K562 (cell line): Measurements from ENCODE around the gene HRAS. TPM values are rescaled to one million over a fixed set of nuclear protein-coding genes. Genes with fewer than 3 reads are reported as not detected.

Source experiments
- ATAC-seq: fragments of 200-7000 bp; cut with Tn5 transposase; 3 replicates; pipeline ENCODE4 v1.9.1; 2020; ENCODE audit warnings: moderate library complexity
- BruUV-seq: library from RNA; stranded (reverse); fragments of 400-500 nt; replicated peaks from 2 replicates; lab custom pipeline; 2021; lab: Mats Ljungman, UMichigan
- CTCF ChIA-PET: fragments of 300-600 bp; formaldehyde crosslinking; extraction: SDS; loops from one replicate; lab custom pipeline; 2021; ENCODE audit warnings: low intra/inter-chr PET ratio; lab: Yijun Ruan, JAX
- POLR2A ChIA-PET: fragments of 300-600, 350-650 bp; sonication (Branson Sonifier 250); formaldehyde crosslinking; extraction: SDS; loops from one replicate; lab custom pipeline; 2021; ENCODE audit warnings: antibody characterized with exemption, inconsistent platforms; lab: Yijun Ruan, JAX
- DNase-seq, 4 experiments: peaks; one replicate each; pipeline versions ENCODE4 v3.0.0 to v3.0.0-alpha.2; 2011 to 2018; ENCODE audit warnings: low spot score in 3 of 4, mixed read lengths in 3 of 4; ENCODE audit errors: extremely low read depth in 1 of 4
- FAIRE-seq: peaks from 2 replicates; lab custom pipeline; 2011; peaks lifted over from hg19 to GRCh38; lab: Jason Lieb, UNC
- H2AFZ ChIP-seq: 2 replicates; pipeline ENCODE4 v1.6.0; 2011; ENCODE audit warnings: low read depth, low read length, control low read depth, inconsistent platforms
- H3K27ac ChIP-seq: fragments of 200-600 bp; 3 replicates; pipeline ENCODE4 v1.8.0; 2011; ENCODE audit warnings: low read depth, mild to moderate bottlenecking, control low read depth, inconsistent platforms, low read length, moderate library complexity, mixed read lengths; ENCODE audit errors: extremely low read depth
- H3K27me3 ChIP-seq, 2 experiments: fragments of 300-600 bp in 1 of 2; 2 replicates in 1 of 2; 3 replicates in 1 of 2; pipeline versions ENCODE4 v1.6.0 to v1.8.0; 2011; ENCODE audit warnings: inconsistent platforms in 2 of 2, low read length in 2 of 2, mild to moderate bottlenecking in 1 of 2, mixed read lengths in 1 of 2, moderate library complexity in 1 of 2; ENCODE audit not compliant: control insufficient read depth in 2 of 2, insufficient read depth in 2 of 2
- H3K36me3 ChIP-seq: fragments of 300-600 bp; 3 replicates; pipeline ENCODE4 v1.8.0; 2011; ENCODE audit warnings: mild to moderate bottlenecking, low read length, inconsistent platforms; ENCODE audit not compliant: control insufficient read depth, insufficient read depth
- H3K4me1 ChIP-seq, 2 experiments: fragments of 200-600 bp in 1 of 2; replicated peaks in 1 of 2; 2 replicates in 1 of 2; 3 replicates in 1 of 2; pipeline versions ENCODE4 v1.5.1 to v1.8.0; 2011; ENCODE audit warnings: inconsistent platforms in 2 of 2, low read length in 2 of 2, mild to moderate bottlenecking in 1 of 2, mixed read lengths in 1 of 2, moderate library complexity in 1 of 2; ENCODE audit not compliant: control insufficient read depth in 2 of 2, insufficient read depth in 2 of 2
- H3K4me2 ChIP-seq: 2 replicates; pipeline ENCODE4 v1.6.1; 2011; ENCODE audit warnings: low read length, control low read depth, inconsistent platforms, mixed read lengths; ENCODE audit not compliant: insufficient read depth
- H3K4me3 ChIP-seq: fragments of 200-600 bp; sonication (generic), shearing (Covaris generic); 2 replicates; pipeline ENCODE4 v1.5.1; 2016; ENCODE audit warnings: control low read depth, inconsistent platforms
- H3K79me2 ChIP-seq: fragments of 200-600 bp; 3 replicates; pipeline ENCODE4 v1.8.0; 2011; ENCODE audit warnings: low read length, inconsistent platforms; ENCODE audit not compliant: control insufficient read depth, insufficient read depth
- H3K9ac ChIP-seq, 2 experiments: 2 replicates each; pipeline versions ENCODE4 v1.6.0 to v1.6.1; 2011; ENCODE audit warnings: low read depth in 2 of 2, low read length in 2 of 2, control low read depth in 1 of 2, inconsistent platforms in 1 of 2, mild to moderate bottlenecking in 1 of 2, mixed read lengths in 1 of 2; ENCODE audit not compliant: insufficient read depth in 1 of 2
- H3K9me1 ChIP-seq: one replicate; pipeline ENCODE4 v1.6.0; 2011; ENCODE audit warnings: inconsistent platforms, mild to moderate bottlenecking, low read length, moderate library complexity; ENCODE audit not compliant: control insufficient read depth, insufficient read depth
- H3K9me3 ChIP-seq: replicated peaks from 2 replicates; pipeline ENCODE4 v1.5.1; 2011; ENCODE audit warnings: low read depth, low read length, inconsistent platforms; ENCODE audit not compliant: control insufficient read depth, insufficient read depth
- H4K20me1 ChIP-seq: replicated peaks from 2 replicates; pipeline ENCODE4 v1.6.1; 2011; ENCODE audit warnings: low read length, inconsistent platforms, mixed read lengths; ENCODE audit not compliant: control insufficient read depth, insufficient read depth
- DMBX1 ChIP-seq: fragments of 250-450 bp; sonication (Bioruptor Pico); IDR thresholded peaks from 2 replicates; pipeline ENCODE4 v1.8.0; 2022; ENCODE audit warnings: inconsistent platforms, mild to moderate bottlenecking, moderate library complexity, borderline replicate concordance
- E2F8 ChIP-seq: fragments of 450-650 bp; IDR thresholded peaks from 2 replicates; pipeline ENCODE4 v1.7.1; 2018; ENCODE audit warnings: mild to moderate bottlenecking, low read depth; ENCODE audit not compliant: partially characterized antibody
- EGR1 ChIP-seq: fragments of 450-650 bp; conservative IDR thresholded peaks from 2 replicates; pipeline ENCODE4 v1.6.1; 2017; ENCODE audit warnings: mild to moderate bottlenecking
- ESRRA ChIP-seq: fragments of 450-650 bp; IDR thresholded peaks from 2 replicates; pipeline ENCODE4 v1.6.1; 2014; ENCODE audit warnings: low read depth, mild to moderate bottlenecking, moderate library complexity, borderline replicate concordance
- FOS ChIP-seq: IDR thresholded peaks from 3 replicates; pipeline ENCODE4 v1.6.1; 2011; ENCODE audit not compliant: insufficient read length; ENCODE audit errors: extremely low read depth
- FOXO4 ChIP-seq: fragments of 450-650 bp; formaldehyde crosslinking; IDR thresholded peaks from 2 replicates; pipeline ENCODE4 v1.4.0; 2020; ENCODE audit warnings: mild to moderate bottlenecking, moderate library complexity
- FOXP4 ChIP-seq: sonication (generic); formaldehyde crosslinking; IDR thresholded peaks from 2 replicates; pipeline ENCODE4 v1.8.0; 2022; ENCODE audit warnings: mild to moderate bottlenecking, missing genetic modification reagents, borderline replicate concordance
- HLTF ChIP-seq: fragments of 450-650 bp; IDR thresholded peaks from 2 replicates; pipeline ENCODE4 v1.6.1; 2016
- HMG20B ChIP-seq: fragments of 250-450 bp; sonication (Bioruptor Pico); IDR thresholded peaks from 2 replicates; pipeline ENCODE4 v1.5.0; 2021; ENCODE audit warnings: mild to moderate bottlenecking
- KAT8 ChIP-seq: fragments of 450-650 bp; IDR thresholded peaks from 2 replicates; pipeline ENCODE4 v1.6.1; 2016; ENCODE audit warnings: low read depth, mild to moderate bottlenecking
- PCBP1 ChIP-seq: fragments of 200-400 bp; formaldehyde crosslinking; IDR thresholded peaks from 2 replicates; pipeline ENCODE4 v1.6.1; 2018; ENCODE audit warnings: mild to moderate bottlenecking, low read depth, low read length; ENCODE audit not compliant: poor library complexity, severe bottlenecking
- ZBTB33 ChIP-seq: sonication (generic); formaldehyde crosslinking; IDR thresholded peaks from 2 replicates; pipeline ENCODE4 v1.8.1; 2023; ENCODE audit warnings: mild to moderate bottlenecking, missing genetic modification reagents
- ZC3H11A ChIP-seq: IDR thresholded peaks from 2 replicates; pipeline ENCODE4 v1.6.1; 2012; ENCODE audit warnings: low read depth, low read length, improper control_type of control experiment
- WGBS: fragments of 100-300 bp; shearing (Covaris generic); methylation state at CpG from one replicate; pipeline ENCODE4 v1.1.6; 2016; ENCODE audit warnings: low coverage, mixed read lengths; ENCODE audit not compliant: insufficient coverage; ENCODE audit errors: missing lambda C conversion rate; 5-methylcytosine and 5-hydroxymethylcytosine counted together
- in situ Hi-C: fragments of 300-500 bp; cut with MboI; formaldehyde crosslinking; loops from 4 replicates; pipeline ENCODE4 v1.15.0; 2018; ENCODE audit warnings: inconsistent platforms, mixed read lengths
- intact Hi-C: fragments of 100-400 bp; cut with micrococcal nuclease; formaldehyde crosslinking; loops from 2 replicates; pipeline ENCODE4 v1.14.2; 2022
- polyA plus RNA-seq, 8 experiments: library from polyadenylated mRNA; depleted of rRNA in 4 of 8; stranded (reverse) in 5 of 8; unstranded in 3 of 8; fragments of >200 nt; fragmentation: Nextera tagmentation in 2 of 8; fragmentation: Illumina TruSeq in 1 of 8; extraction: Ambion mirVana in 2 of 8; extraction: Trizol in 1 of 8; gene quantifications; 2 replicates each; pipeline versions ENCODE4 v1.2.1 to v1.2.3, GENCODE V29; 2011 to 2014; ENCODE audit warnings: inconsistent platforms in 1 of 8, missing spikeins in 1 of 8
- total RNA-seq, 7 experiments: library from RNA; depleted of rRNA in 6 of 7; stranded (reverse); fragments of >200 nt in 6 of 7; fragmentation: Illumina TruSeq in 2 of 7; extraction: Trizol in 2 of 7; gene quantifications; 2 replicates each; pipeline versions ENCODE4 v1.2.1 to v1.2.3, GENCODE V29; 2011 to 2021; ENCODE audit warnings: low replicate concordance in 1 of 7

HRAS gene
- total and polyA plus RNA-seq, 9 of the 15 experiments (the other 6 are each of a cell fraction or from before 2014, with no cell fraction given), result 2.8 to 73.5 (median 29.6) TPM

GRCh38 chr11:559712-560304, 24.4 kb upstream of the HRAS start:
- ATAC-seq, result peak; percentile 38
- Histone ChIP-seq H3K36me3 (peaks cover 23% of the 10 kb centered on the region; the same call in 1 of the 3 replicates), H3K9ac (peak overlapping the region; percentile 81 to 96), H3K27ac (peak overlapping the region; percentile 89), H2AFZ (peak overlapping the region; percentile 84; the same call in 1 of the 2 replicates), H4K20me1 (0 out of 2 replicates have a peak, but pooled peaks cover 5% of the 10 kb centered on the region), H3K4me1 (peaks cover 19 to 91% of the 10 kb centered on the region in 2 experiments), H3K4me3 (peak overlapping the region; percentile 95), H3K27me3 (no peaks in the 10 kb centered on the region), H3K79me2 (peaks cover 24% of the 10 kb centered on the region), H3K9me1 (peaks cover 2% of the 10 kb centered on the region), H3K9me3 (no peaks in the 10 kb centered on the region), H3K4me2 (peak overlapping the region; percentile 88)
- peak in 3 of 4 experiments; percentile 37 to 75 (median 48) for DNase-seq
- peak; percentile 90 for FAIRE-seq
- WGBS, result 25% methylated on average over 18 of the region's 18 CpGs
- ChIA-PET CTCF (no interaction called here), POLR2A (interaction anchor here (0.5 to 1.3 kb wide), 9 partner anchors 9 to 313 kb away, joined by 3 to 5 read pairs (median 3); no protein-coding TSS in a partner anchor)
- BruUV-seq, result no TSS peak
- intact Hi-C loops (loop anchor here (10.0 kb wide), 3 partner anchors 55 to 235 kb away; partner anchors contain the start of genes CEND1, DEAF1, IRF7 and SLC25A22), in situ Hi-C loops (no loop called here)
- TF ChIP-seq FOXO4 (no peak), DMBX1 (CRISPR knock-in tag) (no peak), PCBP1 (peak; percentile 24), KAT8 (no peak), ZC3H11A (no peak), E2F8 (no peak), HMG20B (no peak), FOXP4 (CRISPR knock-in tag) (no peak), HLTF (no peak), FOS (no peak), ZBTB33 (CRISPR knock-in tag) (peak; percentile 75), EGR1 (peak; percentile 42), ESRRA (peak; percentile 24; the same call in 1 of the 2 replicates)
